ENCODE measurements around the gene ETV6. TPM values are rescaled to one million over a fixed set of nuclear protein-coding genes. Genes with fewer than 3 reads are reported as not detected.

Gene ETV6
- total and polyA plus RNA-seq, 9 of the 15 experiments (the other 6 are each of a cell fraction or from before 2014, with no cell fraction given) = 0.81 to 12.7 (median 4.1) TPM

DNA sequence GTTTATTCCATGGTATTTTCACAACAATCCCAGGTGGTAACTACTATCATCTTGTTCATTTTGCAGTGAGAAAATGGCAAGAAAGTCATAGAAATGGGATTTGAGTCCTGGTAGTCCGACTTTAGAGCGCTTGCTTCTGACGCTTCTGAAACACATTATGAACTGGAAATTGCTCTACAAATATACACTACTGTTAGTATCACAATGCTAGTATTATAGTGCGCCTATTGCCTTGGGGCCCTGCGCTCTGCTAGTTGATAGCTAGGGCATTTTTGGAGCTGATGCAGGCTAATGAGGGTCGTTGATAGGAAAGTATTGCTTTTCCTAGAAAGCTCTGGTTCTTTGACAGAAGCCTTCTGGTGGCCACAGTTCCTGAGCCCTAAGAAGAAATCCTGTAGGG, 61.0 kb downstream of the ETV6 start:
- H3K36me3 ChIP-seq (ENCODE audit: control insufficient read depth, insufficient read depth, low read length) = no peaks in the 10 kb centered on the region
- H4K20me1 ChIP-seq (replicated peaks; ENCODE audit: control insufficient read depth, insufficient read depth, low read length) = no peaks in the 10 kb centered on the region
- in situ Hi-C loops (cut with MboI) (no loop called here), intact Hi-C loops (cut with micrococcal nuclease) (no loop called here)
- FAIRE-seq = no peak
- 89% methylated on average over 6 of the region's 6 CpGs for WGBS (ENCODE audit: insufficient coverage, low coverage, missing lambda C conversion rate)
- no peaks in the 10 kb centered on the region for H3K79me2 ChIP-seq (ENCODE audit: control insufficient read depth, insufficient read depth, low read length)
- H3K27ac ChIP-seq (ENCODE audit: extremely low read depth, low read depth, low read length) = no peak overlapping the region
- no TSS peak for BruUV-seq (replicated peaks)
- POLR2A ChIA-PET = no interaction called here
- DNase-seq (ENCODE audit: extremely low read depth in 1 of 4, low spot score in 3 of 4) = no peak
- no peak overlapping the region for H3K9ac ChIP-seq (ENCODE audit: insufficient read depth in 1 of 2, low read depth in 2 of 2, low read length in 2 of 2)
- no peak overlapping the region for H3K4me2 ChIP-seq (ENCODE audit: insufficient read depth, low read length)
- H2AFZ ChIP-seq (ENCODE audit: low read depth, low read length) = no peak overlapping the region
- H3K4me1 ChIP-seq (replicated peaks in 1 of 2; ENCODE audit: control insufficient read depth in 2 of 2, insufficient read depth in 2 of 2, low read length in 2 of 2) = peaks cover 0 to 11% of the 10 kb centered on the region in 2 experiments; a peak in 3 of 5 replicates
- CTCF ChIA-PET (ENCODE audit: low intra/inter-chr PET ratio) = no interaction called here
- no peaks in the 10 kb centered on the region for H3K9me3 ChIP-seq (replicated peaks; ENCODE audit: control insufficient read depth, insufficient read depth, low read depth, low read length)
- no peak overlapping the region for H3K4me3 ChIP-seq
- no peaks in the 10 kb centered on the region for H3K9me1 ChIP-seq (ENCODE audit: control insufficient read depth, insufficient read depth, low read length)
- no peaks in the 10 kb centered on the region for H3K27me3 ChIP-seq (ENCODE audit: control insufficient read depth in 2 of 2, insufficient read depth in 2 of 2, low read length in 2 of 2)
- no peak for ATAC-seq
- TF ChIP-seq MIER1 (IDR thresholded peaks at IDR 0.05; ENCODE audit: low read depth) (no peak), LARP7 (IDR thresholded peaks at IDR 0.05) (no peak), POU5F1 (IDR thresholded peaks at IDR 0.05; ENCODE audit: borderline replicate concordance, low read depth, low read length, partially characterized antibody) (no peak), NFE2L1 (tag; IDR thresholded peaks at IDR 0.05; ENCODE audit: borderline replicate concordance, low read depth) (no peak), ZNF263 (CRISPR knock-in tag; IDR thresholded peaks at IDR 0.05; ENCODE audit: borderline replicate concordance) (no peak), FOXK1 (CRISPR knock-in tag; IDR thresholded peaks at IDR 0.05; ENCODE audit: borderline replicate concordance) (no peak), PHTF2 (CRISPR knock-in tag; IDR thresholded peaks at IDR 0.05) (no peak), ZC3H8 (IDR thresholded peaks at IDR 0.05) (no peak), CTBP1 (IDR thresholded peaks at IDR 0.05; ENCODE audit: borderline replicate concordance) (no peak)
- TF ChIP-seq, protein P1, sequence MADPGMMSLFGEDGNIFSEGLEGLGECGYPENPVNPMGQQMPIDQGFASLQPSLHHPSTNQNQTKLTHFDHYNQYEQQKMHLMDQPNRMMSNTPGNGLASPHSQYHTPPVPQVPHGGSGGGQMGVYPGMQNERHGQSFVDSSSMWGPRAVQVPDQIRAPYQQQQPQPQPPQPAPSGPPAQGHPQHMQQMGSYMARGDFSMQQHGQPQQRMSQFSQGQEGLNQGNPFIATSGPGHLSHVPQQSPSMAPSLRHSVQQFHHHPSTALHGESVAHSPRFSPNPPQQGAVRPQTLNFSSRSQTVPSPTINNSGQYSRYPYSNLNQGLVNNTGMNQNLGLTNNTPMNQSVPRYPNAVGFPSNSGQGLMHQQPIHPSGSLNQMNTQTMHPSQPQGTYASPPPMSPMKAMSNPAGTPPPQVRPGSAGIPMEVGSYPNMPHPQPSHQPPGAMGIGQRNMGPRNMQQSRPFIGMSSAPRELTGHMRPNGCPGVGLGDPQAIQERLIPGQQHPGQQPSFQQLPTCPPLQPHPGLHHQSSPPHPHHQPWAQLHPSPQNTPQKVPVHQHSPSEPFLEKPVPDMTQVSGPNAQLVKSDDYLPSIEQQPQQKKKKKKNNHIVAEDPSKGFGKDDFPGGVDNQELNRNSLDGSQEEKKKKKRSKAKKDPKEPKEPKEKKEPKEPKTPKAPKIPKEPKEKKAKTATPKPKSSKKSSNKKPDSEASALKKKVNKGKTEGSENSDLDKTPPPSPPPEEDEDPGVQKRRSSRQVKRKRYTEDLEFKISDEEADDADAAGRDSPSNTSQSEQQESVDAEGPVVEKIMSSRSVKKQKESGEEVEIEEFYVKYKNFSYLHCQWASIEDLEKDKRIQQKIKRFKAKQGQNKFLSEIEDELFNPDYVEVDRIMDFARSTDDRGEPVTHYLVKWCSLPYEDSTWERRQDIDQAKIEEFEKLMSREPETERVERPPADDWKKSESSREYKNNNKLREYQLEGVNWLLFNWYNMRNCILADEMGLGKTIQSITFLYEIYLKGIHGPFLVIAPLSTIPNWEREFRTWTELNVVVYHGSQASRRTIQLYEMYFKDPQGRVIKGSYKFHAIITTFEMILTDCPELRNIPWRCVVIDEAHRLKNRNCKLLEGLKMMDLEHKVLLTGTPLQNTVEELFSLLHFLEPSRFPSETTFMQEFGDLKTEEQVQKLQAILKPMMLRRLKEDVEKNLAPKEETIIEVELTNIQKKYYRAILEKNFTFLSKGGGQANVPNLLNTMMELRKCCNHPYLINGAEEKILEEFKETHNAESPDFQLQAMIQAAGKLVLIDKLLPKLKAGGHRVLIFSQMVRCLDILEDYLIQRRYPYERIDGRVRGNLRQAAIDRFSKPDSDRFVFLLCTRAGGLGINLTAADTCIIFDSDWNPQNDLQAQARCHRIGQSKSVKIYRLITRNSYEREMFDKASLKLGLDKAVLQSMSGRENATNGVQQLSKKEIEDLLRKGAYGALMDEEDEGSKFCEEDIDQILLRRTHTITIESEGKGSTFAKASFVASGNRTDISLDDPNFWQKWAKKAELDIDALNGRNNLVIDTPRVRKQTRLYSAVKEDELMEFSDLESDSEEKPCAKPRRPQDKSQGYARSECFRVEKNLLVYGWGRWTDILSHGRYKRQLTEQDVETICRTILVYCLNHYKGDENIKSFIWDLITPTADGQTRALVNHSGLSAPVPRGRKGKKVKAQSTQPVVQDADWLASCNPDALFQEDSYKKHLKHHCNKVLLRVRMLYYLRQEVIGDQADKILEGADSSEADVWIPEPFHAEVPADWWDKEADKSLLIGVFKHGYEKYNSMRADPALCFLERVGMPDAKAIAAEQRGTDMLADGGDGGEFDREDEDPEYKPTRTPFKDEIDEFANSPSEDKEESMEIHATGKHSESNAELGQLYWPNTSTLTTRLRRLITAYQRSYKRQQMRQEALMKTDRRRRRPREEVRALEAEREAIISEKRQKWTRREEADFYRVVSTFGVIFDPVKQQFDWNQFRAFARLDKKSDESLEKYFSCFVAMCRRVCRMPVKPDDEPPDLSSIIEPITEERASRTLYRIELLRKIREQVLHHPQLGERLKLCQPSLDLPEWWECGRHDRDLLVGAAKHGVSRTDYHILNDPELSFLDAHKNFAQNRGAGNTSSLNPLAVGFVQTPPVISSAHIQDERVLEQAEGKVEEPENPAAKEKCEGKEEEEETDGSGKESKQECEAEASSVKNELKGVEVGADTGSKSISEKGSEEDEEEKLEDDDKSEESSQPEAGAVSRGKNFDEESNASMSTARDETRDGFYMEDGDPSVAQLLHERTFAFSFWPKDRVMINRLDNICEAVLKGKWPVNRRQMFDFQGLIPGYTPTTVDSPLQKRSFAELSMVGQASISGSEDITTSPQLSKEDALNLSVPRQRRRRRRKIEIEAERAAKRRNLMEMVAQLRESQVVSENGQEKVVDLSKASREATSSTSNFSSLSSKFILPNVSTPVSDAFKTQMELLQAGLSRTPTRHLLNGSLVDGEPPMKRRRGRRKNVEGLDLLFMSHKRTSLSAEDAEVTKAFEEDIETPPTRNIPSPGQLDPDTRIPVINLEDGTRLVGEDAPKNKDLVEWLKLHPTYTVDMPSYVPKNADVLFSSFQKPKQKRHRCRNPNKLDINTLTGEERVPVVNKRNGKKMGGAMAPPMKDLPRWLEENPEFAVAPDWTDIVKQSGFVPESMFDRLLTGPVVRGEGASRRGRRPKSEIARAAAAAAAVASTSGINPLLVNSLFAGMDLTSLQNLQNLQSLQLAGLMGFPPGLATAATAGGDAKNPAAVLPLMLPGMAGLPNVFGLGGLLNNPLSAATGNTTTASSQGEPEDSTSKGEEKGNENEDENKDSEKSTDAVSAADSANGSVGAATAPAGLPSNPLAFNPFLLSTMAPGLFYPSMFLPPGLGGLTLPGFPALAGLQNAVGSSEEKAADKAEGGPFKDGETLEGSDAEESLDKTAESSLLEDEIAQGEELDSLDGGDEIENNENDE (IDR thresholded peaks at IDR 0.05; ENCODE audit: low read depth, low read length) = no peak
- TF ChIP-seq, protein P2, sequence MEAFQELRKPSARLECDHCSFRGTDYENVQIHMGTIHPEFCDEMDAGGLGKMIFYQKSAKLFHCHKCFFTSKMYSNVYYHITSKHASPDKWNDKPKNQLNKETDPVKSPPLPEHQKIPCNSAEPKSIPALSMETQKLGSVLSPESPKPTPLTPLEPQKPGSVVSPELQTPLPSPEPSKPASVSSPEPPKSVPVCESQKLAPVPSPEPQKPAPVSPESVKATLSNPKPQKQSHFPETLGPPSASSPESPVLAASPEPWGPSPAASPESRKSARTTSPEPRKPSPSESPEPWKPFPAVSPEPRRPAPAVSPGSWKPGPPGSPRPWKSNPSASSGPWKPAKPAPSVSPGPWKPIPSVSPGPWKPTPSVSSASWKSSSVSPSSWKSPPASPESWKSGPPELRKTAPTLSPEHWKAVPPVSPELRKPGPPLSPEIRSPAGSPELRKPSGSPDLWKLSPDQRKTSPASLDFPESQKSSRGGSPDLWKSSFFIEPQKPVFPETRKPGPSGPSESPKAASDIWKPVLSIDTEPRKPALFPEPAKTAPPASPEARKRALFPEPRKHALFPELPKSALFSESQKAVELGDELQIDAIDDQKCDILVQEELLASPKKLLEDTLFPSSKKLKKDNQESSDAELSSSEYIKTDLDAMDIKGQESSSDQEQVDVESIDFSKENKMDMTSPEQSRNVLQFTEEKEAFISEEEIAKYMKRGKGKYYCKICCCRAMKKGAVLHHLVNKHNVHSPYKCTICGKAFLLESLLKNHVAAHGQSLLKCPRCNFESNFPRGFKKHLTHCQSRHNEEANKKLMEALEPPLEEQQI (IDR thresholded peaks at IDR 0.05) = no peak
